A549 (cell line): ENCODE results near the gene GAS5. TPM values are rescaled to one million over a fixed set of nuclear protein-coding genes. Genes with fewer than 3 reads are reported as not detected.

Experiments used
- ATAC-seq, 2 experiments: fragments of 200-7000 bp in 1 of 2; fragments of >200 bp in 1 of 2; cut with Nextera tagmentation in 1 of 2; cut with Tn5 transposase in 1 of 2; 3 replicates each; pipeline versions ENCODE4 v1.8.0 to v1.9.1; 2018 to 2020; ENCODE audit warnings: mild to moderate bottlenecking in 1 of 2, moderate library complexity in 1 of 2
- CTCF ChIA-PET: fragments of 300-600 bp; sonication (Branson Sonifier 250); formaldehyde crosslinking; extraction: SDS; loops from one replicate; lab custom pipeline; 2021; ENCODE audit warnings: antibody characterized with exemption, inconsistent platforms; lab: Yijun Ruan, JAX
- POLR2A ChIA-PET: fragments of 350-600 bp; formaldehyde crosslinking; extraction: SDS; loops from one replicate; lab custom pipeline; 2021; ENCODE audit warnings: antibody characterized with exemption, inconsistent platforms; lab: Yijun Ruan, JAX
- DNase-seq, 2 experiments: peaks; one replicate each; pipeline versions ENCODE4 v3.0.0 to v3.0.0-alpha.2; 2011 to 2016; ENCODE audit warnings: low read depth in 1 of 2, low spot score in 1 of 2
- FAIRE-seq: peaks from 2 replicates; lab custom pipeline; 2011; peaks lifted over from hg19 to GRCh38; lab: Jason Lieb, UNC
- H3K27ac ChIP-seq, 2 experiments: fragments of >200 bp; sonication (Bioruptor Twin); formaldehyde crosslinking; 3 replicates each; pipeline ENCODE4 v1.5.1; 2016 to 2017
- H3K4me1 ChIP-seq: fragments of >200 bp; sonication (Bioruptor Twin); formaldehyde crosslinking; 3 replicates; pipeline ENCODE4 v1.6.1; 2016
- H3K4me2 ChIP-seq: fragments of >200 bp; sonication (Bioruptor Twin); formaldehyde crosslinking; 3 replicates; pipeline ENCODE4 v1.6.1; 2016
- H3K4me3 ChIP-seq: fragments of >200 bp; sonication (Bioruptor Twin); formaldehyde crosslinking; 3 replicates; pipeline ENCODE4 v1.5.1; 2016
- H3K9me3 ChIP-seq: fragments of >200 bp; sonication (Bioruptor Twin); formaldehyde crosslinking; 3 replicates; pipeline ENCODE4 v1.6.1; 2016
- CTCF ChIP-seq: fragments of >200 bp; sonication (Bioruptor Twin); formaldehyde crosslinking; IDR thresholded peaks from 3 replicates; pipeline ENCODE4 v1.5.1; 2016
- E2F6 ChIP-seq: IDR thresholded peaks from 2 replicates; pipeline ENCODE4 v1.6.1; 2012; ENCODE audit warnings: low read depth, borderline replicate concordance
- ESRRA ChIP-seq: fragments of 150-350 bp; IDR thresholded peaks from 2 replicates; pipeline ENCODE4 v1.6.1; 2014; ENCODE audit warnings: mild to moderate bottlenecking, low read length, borderline replicate concordance
- FOSB ChIP-seq: fragments of 250-450 bp; sonication (Bioruptor Pico); IDR thresholded peaks from 2 replicates; pipeline ENCODE4 v1.5.0; 2020; ENCODE audit warnings: mild to moderate bottlenecking, moderate library complexity
- HOXA7 ChIP-seq: fragments of 250-450 bp; sonication (Bioruptor Pico); IDR thresholded peaks from 2 replicates; pipeline ENCODE4 v1.5.0; 2020; ENCODE audit warnings: mild to moderate bottlenecking, moderate library complexity
- HOXB5 ChIP-seq: fragments of 250-450 bp; sonication (Bioruptor Pico); IDR thresholded peaks from 2 replicates; pipeline ENCODE4 v1.5.0; 2020; ENCODE audit warnings: mild to moderate bottlenecking, moderate library complexity
- MAFK ChIP-seq: fragments of 450-650 bp; IDR thresholded peaks from 2 replicates; pipeline ENCODE4 v1.6.1; 2014; ENCODE audit not compliant: partially characterized antibody
- MYC ChIP-seq: IDR thresholded peaks from 2 replicates; pipeline ENCODE4 v1.6.1; 2012; ENCODE audit warnings: mild to moderate bottlenecking, inconsistent platforms, low read length, improper control_type of control experiment, borderline replicate concordance
- POLR2A ChIP-seq: IDR thresholded peaks from 2 replicates; pipeline ENCODE4 v1.6.1; 2012; ENCODE audit warnings: mild to moderate bottlenecking, low read length
- RAD21 ChIP-seq, 2 experiments: fragments of >200 bp in 1 of 2; sonication (Bioruptor Twin) in 1 of 2; formaldehyde crosslinking in 1 of 2; IDR thresholded peaks in 1 of 2; conservative IDR thresholded peaks in 1 of 2; 2 replicates in 1 of 2; 3 replicates in 1 of 2; pipeline ENCODE4 v1.6.1; 2012 to 2018; ENCODE audit warnings: inconsistent platforms in 1 of 2
- RARB ChIP-seq: fragments of 250-450 bp; sonication (Bioruptor Pico); IDR thresholded peaks from 2 replicates; pipeline ENCODE4 v1.8.0; 2021; ENCODE audit warnings: mild to moderate bottlenecking, moderate library complexity
- RCOR1 ChIP-seq: fragments of 150-350 bp; IDR thresholded peaks from 2 replicates; pipeline ENCODE4 v1.6.1; 2014; ENCODE audit warnings: antibody characterized with exemption, low read length, low read depth
- REST ChIP-seq: fragments of 200-600 bp; sonication (generic); IDR thresholded peaks from 2 replicates; pipeline ENCODE4 v1.6.1; 2016; ENCODE audit warnings: antibody characterized with exemption, mild to moderate bottlenecking, moderate library complexity
- TFCP2L1 ChIP-seq: fragments of 250-450 bp; sonication (Bioruptor Pico); IDR thresholded peaks from 2 replicates; pipeline ENCODE4 v1.5.0; 2021; ENCODE audit warnings: mild to moderate bottlenecking
- ZNF302 ChIP-seq: fragments of 250-450 bp; sonication (Bioruptor Pico); IDR thresholded peaks from 2 replicates; pipeline ENCODE4 v1.9.0; 2021; ENCODE audit warnings: inconsistent platforms, mild to moderate bottlenecking, moderate library complexity
- WGBS: methylation state at CpG from one replicate; pipeline ENCODE4 v1.1.6; 2017; ENCODE audit errors: missing lambda C conversion rate; 5-methylcytosine and 5-hydroxymethylcytosine counted together
- polyA plus RNA-seq, 4 experiments: library from polyadenylated mRNA; depleted of rRNA in 3 of 4; stranded (reverse); fragments of >200 nt; fragmentation: RNase III in 1 of 4; extraction: RNeasy Plus Mini Kit Qiagen cat#74134 plus additional on column Dnase treatment in 1 of 4; gene quantifications; 2 replicates in 3 of 4; 3 replicates in 1 of 4; pipeline ENCODE4 v1.2.3, GENCODE V29; 2011 to 2017

GAS5 gene
- polyA plus RNA-seq, 2 of the 4 experiments (the other 2 are of a cell fraction): 376 to 1,735 TPM

- TF ChIP-seq REST: peak; percentile 32; the same call in 1 of the 2 replicates
- TF ChIP-seq RCOR1: no peak
- no peak for TF ChIP-seq MYC
- TF ChIP-seq CTCF: peak; percentile 9; the same call in 1 of the 3 replicates
- TF ChIP-seq TFCP2L1 (CRISPR knock-in tag): 0 out of 2 replicates have a peak, but pooled peaks have one; percentile 32
Observed at GRCh38 chr1:173868266-173869020, 654 bp upstream of the GAS5 start, which contains the start of gene ZBTB37 (continued).

- Histone ChIP-seq H3K27ac (peak overlapping the region; percentile 96 to 97), H3K4me3 (peak overlapping the region; percentile 97), H3K4me2 (peak overlapping the region; percentile 78), H3K4me1 (peaks cover 30% of the 10 kb centered on the region)
- DNase-seq: no peak
- CTCF ChIA-PET: interaction anchor here (1.1 kb wide), 1 partner anchor 447 kb away, joined by 3 read pairs; no protein-coding TSS in a partner anchor
- FAIRE-seq: no peak
- TF ChIP-seq MAFK (peak; percentile 11), RCOR1 (no peak), HOXB5 (CRISPR knock-in tag) (no peak), HOXA7 (CRISPR knock-in tag) (peak; percentile 73), E2F6 (0 out of 2 replicates have a peak, but pooled peaks have one; percentile 3), TFCP2L1 (CRISPR knock-in tag) (0 out of 2 replicates have a peak, but pooled peaks have one; percentile 34), RARB (peak; percentile 58)
- TF ChIP-seq, all 56 proteins: peak for 5
- POLR2A ChIA-PET: interaction anchor here (0.6 to 2.6 kb wide), 8 partner anchors 15 to 1122 kb away, joined by 3 to 26 read pairs (median 4); partner anchors contain the start of genes CENPL, DARS2 and RC3H1
- ATAC-seq: no peak; a peak in 2 of 6 replicates
- WGBS: 2% methylated on average over 32 of the region's 32 CpGs
- no peaks in the 10 kb centered on the region for H3K9me3 ChIP-seq
Observed at GRCh38 chr1:173867141-173867752, 542 bp downstream of the GAS5 start.

GRCh38 chr1:173866413-173867115 lies 1.2 kb downstream of the GAS5 start:
- CTCF ChIA-PET: interaction anchor here (1.1 kb wide), 3 partner anchors 351 to 447 kb away, joined by 3 to 4 read pairs (median 3); no protein-coding TSS in a partner anchor

More at GRCh38 chr1:173866413-173867115, 1.2 kb downstream of the GAS5 start:
- no peak for FAIRE-seq
- no peak for DNase-seq
- H3K9me3 ChIP-seq: no peaks in the 10 kb centered on the region
- H3K4me1 ChIP-seq: peaks cover 30% of the 10 kb centered on the region
- no peak for ATAC-seq
- peak overlapping the region; percentile 97 for H3K4me3 ChIP-seq
- WGBS: 0% methylated on average over 2 of the region's 2 CpGs
- H3K27ac ChIP-seq: peak overlapping the region; percentile 96 to 97
- H3K4me2 ChIP-seq: peak overlapping the region; percentile 78
- no peak for TF ChIP-seq RCOR1
- no peak for TF ChIP-seq POLR2A
- no peak for TF ChIP-seq RAD21 (conservative IDR thresholded peaks at IDR 0.05 in 1 of 2, IDR thresholded peaks at IDR 0.05 in 1 of 2)
- no peak for TF ChIP-seq ESRRA
- 0 out of 2 replicates have a peak, but pooled peaks have one; percentile 18 for TF ChIP-seq RARB
- no peak for TF ChIP-seq FOSB
- TF ChIP-seq ZNF302: no peak
- POLR2A ChIA-PET: interaction anchor here (0.6 to 0.8 kb wide), 2 partner anchors 11 to 42 kb away, joined by 3 read pairs; partner anchors contain the start of gene DARS2
